Mesothelial cell of epicardium (in vitro differentiated cells): Measurements from ENCODE around the gene WSCD2. TPM values are rescaled to one million over a fixed set of nuclear protein-coding genes. Genes with fewer than 3 reads are reported as not detected.

Experiments used
- DNase-seq, 2 experiments: peaks; one replicate each; pipeline ENCODE4 v3.0.0; 2021; ENCODE audit warnings: low spot score in 2 of 2; ENCODE audit not compliant: unreplicated experiment in 2 of 2
- H3K27ac Mint-ChIP-seq: 2 replicates; pipeline ENCODE4 v1.8.0; 2021; ENCODE audit warnings: mixed read lengths
- H3K27me3 Mint-ChIP-seq: 2 replicates; pipeline ENCODE4 v1.8.0; 2021; ENCODE audit warnings: low read depth, mixed read lengths
- H3K36me3 Mint-ChIP-seq: 2 replicates; pipeline ENCODE4 v1.8.0; 2021; ENCODE audit warnings: mixed read lengths
- H3K4me1 Mint-ChIP-seq: 2 replicates; pipeline ENCODE4 v1.8.0; 2021; ENCODE audit warnings: mixed read lengths
- H3K4me3 Mint-ChIP-seq: 2 replicates; pipeline ENCODE4 v1.8.0; 2021; ENCODE audit warnings: mild to moderate bottlenecking, moderate library complexity, mixed read lengths
- H3K9me3 Mint-ChIP-seq: 2 replicates; pipeline ENCODE4 v1.8.0; 2021; ENCODE audit warnings: mixed read lengths
- CTCF ChIP-seq: fragments of 200-600 bp; sonication (generic); IDR thresholded peaks from one replicate; pipeline ENCODE4 v1.5.0; 2021; ENCODE audit warnings: antibody characterized with exemption; ENCODE audit not compliant: unreplicated experiment
- total RNA-seq: library from RNA; stranded (reverse); gene quantifications from 3 replicates; pipeline ENCODE4 v1.2.1, GENCODE V29; 2021

WSCD2 gene
- total RNA-seq, 1 donor from 2014 or later, result 0.13 TPM

GRCh38 chr12:108116254-108116653 lies 12.8 kb upstream of the WSCD2 start:
- no peaks in the 10 kb centered on the region for H3K36me3 Mint-ChIP-seq
- no peak overlapping the region for H3K27ac Mint-ChIP-seq
- no peak for DNase-seq
- TF ChIP-seq CTCF, result no peak
- H3K27me3 Mint-ChIP-seq, result peaks cover 1% of the 10 kb centered on the region
- H3K9me3 Mint-ChIP-seq, result no peaks in the 10 kb centered on the region
- H3K4me1 Mint-ChIP-seq, result peaks cover 21% of the 10 kb centered on the region
- no peak overlapping the region for H3K4me3 Mint-ChIP-seq

- TF ChIP-seq CTCF, result no peak
- Mint-ChIP-seq H3K27ac (no peak overlapping the region), H3K9me3 (no peaks in the 10 kb centered on the region), H3K4me1 (peaks cover 21% of the 10 kb centered on the region), H3K36me3 (no peaks in the 10 kb centered on the region), H3K27me3 (peaks cover 1% of the 10 kb centered on the region), H3K4me3 (no peak overlapping the region)
- no peak for DNase-seq
Measured at GRCh38 chr12:108116699-108117098, 12.4 kb upstream of the WSCD2 start.

GRCh38 chr12:108117163-108117849 lies 11.8 kb upstream of the WSCD2 start:
- H3K27ac Mint-ChIP-seq, result no peak overlapping the region
- H3K4me1 Mint-ChIP-seq, result peaks cover 20% of the 10 kb centered on the region
- DNase-seq, result no peak
- no peak overlapping the region for H3K4me3 Mint-ChIP-seq
- no peaks in the 10 kb centered on the region for H3K36me3 Mint-ChIP-seq
- peaks cover 1% of the 10 kb centered on the region for H3K27me3 Mint-ChIP-seq
- no peak for TF ChIP-seq CTCF
- H3K9me3 Mint-ChIP-seq, result no peaks in the 10 kb centered on the region

DNA sequence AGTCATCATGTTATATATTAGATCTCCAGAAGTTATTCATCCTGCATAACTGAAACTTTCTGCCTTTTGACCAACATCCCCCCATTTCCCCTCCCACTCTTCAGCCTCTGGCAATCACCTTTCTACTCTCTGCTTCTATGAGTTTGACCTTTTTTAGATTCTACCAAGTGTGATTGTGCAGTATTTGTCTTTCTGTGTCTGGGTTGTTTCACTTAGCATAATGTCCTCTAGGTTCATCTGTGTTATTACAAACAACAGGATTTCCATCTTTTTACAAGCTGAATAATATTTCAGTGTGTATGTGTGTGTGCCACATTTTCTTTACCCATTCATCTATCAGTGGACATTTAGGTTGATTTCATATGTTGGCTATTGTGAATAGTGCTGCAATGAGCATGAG lies 11.2 kb upstream of the WSCD2 start:
- Mint-ChIP-seq H3K27ac (no peak overlapping the region), H3K36me3 (no peaks in the 10 kb centered on the region), H3K27me3 (peaks cover 1% of the 10 kb centered on the region), H3K4me3 (no peak overlapping the region), H3K9me3 (no peaks in the 10 kb centered on the region), H3K4me1 (peaks cover 14% of the 10 kb centered on the region)
- TF ChIP-seq CTCF, result no peak
- DNase-seq, result no peak

GRCh38 chr12:108119126-108119973 lies 9.7 kb upstream of the WSCD2 start:
- H3K4me3 Mint-ChIP-seq, result no peak overlapping the region
- no peaks in the 10 kb centered on the region for H3K9me3 Mint-ChIP-seq
- H3K36me3 Mint-ChIP-seq, result no peaks in the 10 kb centered on the region
- no peak overlapping the region for H3K27ac Mint-ChIP-seq
- H3K4me1 Mint-ChIP-seq, result peaks cover 1% of the 10 kb centered on the region
- DNase-seq, result no peak
- TF ChIP-seq CTCF, result no peak
- H3K27me3 Mint-ChIP-seq, result peaks cover 7% of the 10 kb centered on the region
